Measurements from ENCODE around the gene WDR49. TPM values are rescaled to one million over a fixed set of nuclear protein-coding genes. Genes with fewer than 3 reads are reported as not detected.

Gene WDR49
- total RNA-seq, 1 experiment from 2014 or later, result 0.34 TPM

- no peaks in the 10 kb centered on the region for H3K9me2 ChIP-seq (ENCODE audit: insufficient read depth)
- ChIA-PET RAD21 (ENCODE audit: low non-redundant PET in 1 of 2, low total read pairs in 2 of 2, uncharacterized antibody in 2 of 2, unreplicated experiment in 2 of 2) (no interaction called here), CTCF (no interaction called here), POLR2A (no interaction called here)
- intact Hi-C loops (cut with micrococcal nuclease), result no loop called here
- no peak overlapping the region for H3K4me3 ChIP-seq (replicated peaks in 1 of 2; ENCODE audit: low read depth in 1 of 2, low read length in 2 of 2)
- no peaks in the 10 kb centered on the region for H4K20me1 ChIP-seq (ENCODE audit: insufficient read depth)
- no peak for DNase-seq (ENCODE audit: low read depth, low spot score)
- H3K4me1 ChIP-seq (ENCODE audit: control insufficient read depth in 1 of 2, insufficient read depth in 2 of 2, low read length in 2 of 2), result no peaks in the 10 kb centered on the region
- H2AFZ ChIP-seq (ENCODE audit: low read depth, low read length, poor library complexity, severe bottlenecking), result no peak overlapping the region
- BruUV-seq (replicated peaks), result no TSS peak
- no peak overlapping the region for H3K4me2 ChIP-seq (ENCODE audit: low read length)
- no peak overlapping the region for H3K27ac ChIP-seq (ENCODE audit: low read depth, low read length)
- H3K36me3 ChIP-seq (ENCODE audit: control insufficient read depth in 1 of 2, insufficient read depth in 2 of 2, low read length in 2 of 2), result no peaks in the 10 kb centered on the region
- H3K9ac ChIP-seq (ENCODE audit: low read length), result no peak overlapping the region
- ATAC-seq, result no peak
- TF ChIP-seq CBX3 (IDR thresholded peaks at IDR 0.05; ENCODE audit: low read depth), result no peak
- TF ChIP-seq FOSL1 (IDR thresholded peaks at IDR 0.05; ENCODE audit: low read depth), result no peak
- TF ChIP-seq ELF1 (IDR thresholded peaks at IDR 0.05; ENCODE audit: borderline replicate concordance, low read depth), result no peak
- TF ChIP-seq EZH2 (IDR thresholded peaks at IDR 0.05), result no peak
- TF ChIP-seq POLR2A (IDR thresholded peaks at IDR 0.05; ENCODE audit: borderline replicate concordance, extremely low read depth, insufficient read depth, insufficient read length), result no peak
- no peak for TF ChIP-seq EZH2phosphoT487 (IDR thresholded peaks at IDR 0.05; ENCODE audit: borderline replicate concordance)
- no peak for TF ChIP-seq REST (IDR thresholded peaks at IDR 0.05; ENCODE audit: low read depth)
- no peak for TF ChIP-seq TCF7L2 (IDR thresholded peaks at IDR 0.05; ENCODE audit: borderline replicate concordance, extremely low read depth, insufficient read depth, insufficient read length)
- no peak for TF ChIP-seq CTCF (IDR thresholded peaks at IDR 0.05 in 2 of 3, conservative IDR thresholded peaks at IDR 0.05 in 1 of 3; ENCODE audit: borderline replicate concordance in 1 of 3, insufficient read depth in 1 of 3, low read depth in 2 of 3, low read length in 2 of 3)
- TF ChIP-seq YY1 (IDR thresholded peaks at IDR 0.05; ENCODE audit: extremely low read depth, insufficient replicate concordance, low read depth, low read length), result no peak
- TF ChIP-seq ZBTB33 (IDR thresholded peaks at IDR 0.05; ENCODE audit: extremely low read depth, insufficient replicate concordance, low read length), result no peak
- no peak for TF ChIP-seq EGR1 (IDR thresholded peaks at IDR 0.05; ENCODE audit: low read depth)
- TF ChIP-seq MAX (IDR thresholded peaks at IDR 0.05), result no peak
- H3K27me3 ChIP-seq (ENCODE audit: insufficient read depth, low read length), result no peaks in the 10 kb centered on the region
- no peaks in the 10 kb centered on the region for H3K79me2 ChIP-seq (ENCODE audit: insufficient read depth, low read length)
- no peaks in the 10 kb centered on the region for H3K9me3 ChIP-seq (ENCODE audit: control insufficient read depth in 1 of 2, insufficient read depth in 1 of 2, low read depth in 1 of 2, low read length in 2 of 2)
These were observed 186.8 kb downstream of the WDR49 start for GRCh38 chr3:167466966-167467365.
